ENCODE data around the gene KCNK4. TPM values are rescaled to one million over a fixed set of nuclear protein-coding genes. Genes with fewer than 3 reads are reported as not detected.

Gene KCNK4
- polyA plus RNA-seq, 3 donors = not detected

DNA sequence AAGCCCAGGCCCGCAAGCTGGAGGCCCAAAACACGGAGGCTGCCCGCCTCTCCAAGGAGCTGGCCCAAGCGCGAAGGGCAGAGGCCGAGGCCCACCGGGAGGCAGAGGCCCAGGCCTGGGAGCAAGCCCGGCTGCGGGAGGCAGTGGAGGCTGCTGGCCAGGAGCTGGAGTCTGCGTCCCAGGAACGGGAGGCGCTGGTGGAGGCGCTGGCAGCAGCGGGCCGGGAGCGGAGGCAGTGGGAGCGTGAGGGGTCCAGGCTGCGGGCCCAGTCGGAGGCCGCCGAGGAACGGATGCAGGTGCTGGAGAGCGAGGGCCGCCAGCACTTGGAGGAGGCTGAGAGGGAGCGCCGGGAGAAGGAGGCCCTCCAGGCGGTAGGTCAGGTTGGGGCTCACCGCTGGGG, 53.7 kb downstream of the KCNK4 start:
- Histone ChIP-seq H3K4me2 (replicated peaks; ENCODE audit: extremely low read depth, low read length, poor library complexity, severe bottlenecking) (no peak overlapping the region), H3K79me2 (ENCODE audit: insufficient read depth, low read length) (peaks cover 43% of the 10 kb centered on the region), H2AFZ (ENCODE audit: insufficient read depth, low read depth, low read length, poor library complexity, severe bottlenecking) (no peak overlapping the region), H3K4me3 (replicated peaks in 1 of 3; ENCODE audit: low read depth in 2 of 3, low read length in 3 of 3) (no peak overlapping the region), H3K36me3 (replicated peaks in 1 of 2; ENCODE audit: control insufficient read depth in 1 of 2, insufficient read depth in 2 of 2, low read length in 2 of 2) (peaks cover 54 to 61% of the 10 kb centered on the region in 2 donors), H3K27me3 (ENCODE audit: control insufficient read depth in 2 of 2, insufficient read depth in 2 of 2, low read length in 2 of 2) (no peaks in the 10 kb centered on the region), H3K4me1 (ENCODE audit: control insufficient read depth in 1 of 2, insufficient read depth in 2 of 2, low read length in 2 of 2) (peaks cover 27 to 43% of the 10 kb centered on the region in 2 donors), H3K27ac (ENCODE audit: low read depth in 1 of 2, low read length in 2 of 2) (no peak overlapping the region), H4K20me1 (ENCODE audit: insufficient read depth, low read length) (peaks cover 87% of the 10 kb centered on the region), H3K9ac (ENCODE audit: insufficient read depth, low read length, poor library complexity, severe bottlenecking) (no peak overlapping the region), H3K9me3 (replicated peaks in 1 of 2; ENCODE audit: control insufficient read depth in 1 of 2, insufficient read depth in 1 of 2, low read length in 2 of 2) (no peaks in the 10 kb centered on the region)
- H3K27me3 Mint-ChIP-seq (ENCODE audit: low read depth in 3 of 3) = no peaks in the 10 kb centered on the region
- peaks cover 42% of the 10 kb centered on the region for H3K4me1 Mint-ChIP-seq
- over 99% methylated on average over 27 of the region's 28 CpGs for WGBS (ENCODE audit: insufficient coverage)
- DNase-seq = no peak
- H3K4me3 Mint-ChIP-seq = no peak overlapping the region
- intact Hi-C loops (cut with micrococcal nuclease) = loop anchor here in 1 of 2 donors (5.0 kb wide), 1 partner anchor 37 kb away; the partner anchor contains the start of gene ESRRA
- no peak overlapping the region for H3K27ac Mint-ChIP-seq
- peaks cover 39 to 72% of the 10 kb centered on the region in 2 donors for H3K36me3 Mint-ChIP-seq
- TF ChIP-seq, protein P1, sequence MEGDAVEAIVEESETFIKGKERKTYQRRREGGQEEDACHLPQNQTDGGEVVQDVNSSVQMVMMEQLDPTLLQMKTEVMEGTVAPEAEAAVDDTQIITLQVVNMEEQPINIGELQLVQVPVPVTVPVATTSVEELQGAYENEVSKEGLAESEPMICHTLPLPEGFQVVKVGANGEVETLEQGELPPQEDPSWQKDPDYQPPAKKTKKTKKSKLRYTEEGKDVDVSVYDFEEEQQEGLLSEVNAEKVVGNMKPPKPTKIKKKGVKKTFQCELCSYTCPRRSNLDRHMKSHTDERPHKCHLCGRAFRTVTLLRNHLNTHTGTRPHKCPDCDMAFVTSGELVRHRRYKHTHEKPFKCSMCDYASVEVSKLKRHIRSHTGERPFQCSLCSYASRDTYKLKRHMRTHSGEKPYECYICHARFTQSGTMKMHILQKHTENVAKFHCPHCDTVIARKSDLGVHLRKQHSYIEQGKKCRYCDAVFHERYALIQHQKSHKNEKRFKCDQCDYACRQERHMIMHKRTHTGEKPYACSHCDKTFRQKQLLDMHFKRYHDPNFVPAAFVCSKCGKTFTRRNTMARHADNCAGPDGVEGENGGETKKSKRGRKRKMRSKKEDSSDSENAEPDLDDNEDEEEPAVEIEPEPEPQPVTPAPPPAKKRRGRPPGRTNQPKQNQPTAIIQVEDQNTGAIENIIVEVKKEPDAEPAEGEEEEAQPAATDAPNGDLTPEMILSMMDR (IDR thresholded peaks at IDR 0.05) = no peak
- H3K9me3 Mint-ChIP-seq = peaks cover 0 to 1% (median 0%) of the 10 kb centered on the region in 7 donors

DNA sequence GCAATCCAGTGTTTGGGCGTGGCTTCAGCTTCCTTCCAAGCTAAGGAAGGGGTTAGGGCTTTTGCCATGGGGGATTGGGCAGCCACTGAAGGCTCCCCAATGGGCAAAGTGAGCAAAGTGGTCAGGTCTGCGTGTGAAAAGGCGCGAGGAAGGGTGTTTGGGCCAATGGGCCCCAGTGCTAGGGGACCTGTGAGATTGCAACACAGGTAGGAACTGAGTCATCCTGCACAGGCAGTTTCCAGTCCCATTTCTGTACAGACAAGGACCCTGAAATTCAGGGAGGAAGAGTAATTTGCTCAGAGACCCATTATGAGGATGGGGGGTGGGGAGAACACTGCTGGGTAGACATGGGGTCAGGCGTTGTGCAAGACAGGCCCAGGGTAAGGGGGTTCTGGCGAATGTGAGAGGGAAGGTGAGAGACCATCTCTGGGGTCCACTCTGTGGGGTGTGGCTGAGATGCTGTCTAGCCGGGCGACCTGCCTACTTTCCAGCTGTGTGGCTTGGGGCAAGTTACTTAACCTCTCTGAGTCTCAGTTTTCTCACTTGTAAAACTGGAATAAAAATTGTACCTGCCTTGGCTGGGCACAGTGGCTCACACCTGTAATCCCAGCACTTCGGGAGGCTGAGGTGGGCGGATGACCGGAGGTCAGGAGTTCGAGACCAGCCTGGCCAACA, 56.2 kb downstream of the KCNK4 start:
- WGBS (ENCODE audit: insufficient coverage) = 64% methylated on average over 8 of the region's 12 CpGs
- Mint-ChIP-seq H3K36me3 (peaks cover 44 to 85% of the 10 kb centered on the region in 2 donors), H3K27me3 (ENCODE audit: low read depth in 3 of 3) (no peaks in the 10 kb centered on the region), H3K27ac (peak overlapping the region in 3 of 7 donors; percentile 23 to 32 (median 27)), H3K4me1 (peaks cover 22% of the 10 kb centered on the region), H3K9me3 (peaks cover 0 to 1% (median 0%) of the 10 kb centered on the region in 7 donors), H3K4me3 (no peak overlapping the region)
- Histone ChIP-seq H3K36me3 (replicated peaks in 1 of 2; ENCODE audit: control insufficient read depth in 1 of 2, insufficient read depth in 2 of 2, low read length in 2 of 2) (peaks cover 72 to 83% of the 10 kb centered on the region in 2 donors), H3K9ac (ENCODE audit: insufficient read depth, low read length, poor library complexity, severe bottlenecking) (no peak overlapping the region), H3K4me3 (replicated peaks in 1 of 3; ENCODE audit: low read depth in 2 of 3, low read length in 3 of 3) (no peak overlapping the region), H3K9me3 (replicated peaks in 1 of 2; ENCODE audit: control insufficient read depth in 1 of 2, insufficient read depth in 1 of 2, low read length in 2 of 2) (no peaks in the 10 kb centered on the region), H3K4me2 (replicated peaks; ENCODE audit: extremely low read depth, low read length, poor library complexity, severe bottlenecking) (no peak overlapping the region), H3K27ac (ENCODE audit: low read depth in 1 of 2, low read length in 2 of 2) (no peak overlapping the region), H4K20me1 (ENCODE audit: insufficient read depth, low read length) (peaks cover 85% of the 10 kb centered on the region), H3K4me1 (ENCODE audit: control insufficient read depth in 1 of 2, insufficient read depth in 2 of 2, low read length in 2 of 2) (peaks cover 3 to 17% of the 10 kb centered on the region in 2 donors), H3K27me3 (ENCODE audit: control insufficient read depth in 2 of 2, insufficient read depth in 2 of 2, low read length in 2 of 2) (no peaks in the 10 kb centered on the region), H2AFZ (ENCODE audit: insufficient read depth, low read depth, low read length, poor library complexity, severe bottlenecking) (no peak overlapping the region), H3K79me2 (ENCODE audit: insufficient read depth, low read length) (peaks cover 21% of the 10 kb centered on the region)
- TF ChIP-seq, protein P1 (IDR thresholded peaks at IDR 0.05) = no peak
- DNase-seq = peak in 2 of 3 donors; percentile 47 to 66
- intact Hi-C loops (cut with micrococcal nuclease) = no loop called here
